Erythroblast (primary cell): ENCODE data around the gene VAV2.

Source experiments
- GATA1 ChIP-seq: IDR thresholded peaks from 2 replicates; pipeline ENCODE4 v1.6.1; 2011; ENCODE audit warnings: low read depth, mild to moderate bottlenecking, control low read depth, low read length, moderate library complexity
- POLR2A ChIP-seq: IDR thresholded peaks from 2 replicates; pipeline ENCODE4 v1.6.1; 2011; ENCODE audit warnings: mild to moderate bottlenecking, low read length

DNA sequence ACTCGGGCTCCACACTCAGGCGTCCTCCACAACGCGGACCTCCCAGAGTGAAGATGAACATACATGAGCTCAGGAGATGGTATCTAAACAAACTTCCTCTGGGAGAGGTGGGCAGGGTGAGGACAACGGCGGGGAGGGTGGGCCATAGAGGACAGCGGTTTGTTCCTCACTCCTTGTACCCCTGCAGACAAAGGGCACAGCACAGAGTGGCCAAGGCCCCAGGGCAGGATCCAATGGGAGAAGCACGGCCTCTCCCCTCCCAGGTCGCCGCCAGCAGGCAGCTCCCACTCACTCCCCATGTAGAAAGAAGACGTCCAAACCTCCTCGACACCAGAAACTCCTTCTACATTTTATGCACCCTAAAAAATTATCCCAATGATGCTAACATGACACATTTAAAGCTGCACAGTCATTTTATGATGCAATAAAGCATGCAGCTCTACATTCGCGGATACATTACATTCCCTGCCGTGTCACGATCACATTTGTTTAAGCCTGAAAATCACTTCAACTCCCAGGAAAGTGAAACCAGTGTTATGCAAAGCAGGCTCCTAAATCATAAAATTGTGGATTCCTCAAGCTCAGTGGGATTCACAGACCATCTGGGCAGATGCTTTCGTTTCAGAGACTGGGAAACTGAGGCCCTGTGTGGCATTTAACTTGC, 166.4 kb downstream of the VAV2 start:
- TF ChIP-seq POLR2A (no peak), GATA1 (no peak)
